HG03521 (cell line): Measurements from ENCODE around the gene OLIG2.

Experiments used
- ATAC-seq: cut with Tn5 transposase; IDR thresholded peaks from one replicate; pipeline ENCODE4 v1.9.1; 2021; ENCODE audit warnings: mild to moderate bottlenecking, moderate library complexity; ENCODE audit not compliant: unreplicated experiment

OLIG2 gene

GRCh38 chr21:33019885-33020557 is 5.7 kb upstream of the OLIG2 start:
- ATAC-seq, result no peak

GRCh38 chr21:33020558-33021100 is 5.1 kb upstream of the OLIG2 start:
- ATAC-seq, result no peak

- ATAC-seq, result no peak
Measured at GRCh38 chr21:33021150-33021549, 4.6 kb upstream of the OLIG2 start.

GRCh38 chr21:33021667-33022066 is 4.1 kb upstream of the OLIG2 start:
- no peak for ATAC-seq

- ATAC-seq, result no peak
Measured at GRCh38 chr21:33022489-33022827, 3.3 kb upstream of the OLIG2 start.

GRCh38 chr21:33022828-33023573 is 2.7 kb upstream of the OLIG2 start:
- ATAC-seq, result no peak

- ATAC-seq, result no peak
Measured at GRCh38 chr21:33023574-33024200, 2.0 kb upstream of the OLIG2 start.

GRCh38 chr21:33024201-33025103 is 1.3 kb upstream of the OLIG2 start:
- ATAC-seq, result no peak

GRCh38 chr21:33025106-33025488 is 638 bp upstream of the OLIG2 start:
- ATAC-seq, result no peak

GRCh38 chr21:33026443-33026858 is 716 bp downstream of the OLIG2 start:
- ATAC-seq, result no peak

GRCh38 chr21:33026878-33027400 is 1.2 kb downstream of the OLIG2 start:
- no peak for ATAC-seq

- ATAC-seq, result no peak
Measured at GRCh38 chr21:33027401-33028286, 1.9 kb downstream of the OLIG2 start.

GRCh38 chr21:33028287-33028670 is 2.5 kb downstream of the OLIG2 start:
- no peak for ATAC-seq

- ATAC-seq, result no peak
Measured at GRCh38 chr21:33028773-33029384, 3.1 kb downstream of the OLIG2 start.

- ATAC-seq, result no peak
Measured at GRCh38 chr21:33029385-33029921, 3.7 kb downstream of the OLIG2 start.

- no peak for ATAC-seq
Measured at GRCh38 chr21:33029975-33030461, 4.3 kb downstream of the OLIG2 start.

GRCh38 chr21:33030633-33031032 is 4.9 kb downstream of the OLIG2 start:
- ATAC-seq, result no peak

- ATAC-seq, result no peak
Measured at GRCh38 chr21:33031152-33031911, 5.6 kb downstream of the OLIG2 start.
